GM18526 (cell line): Measurements from ENCODE around the gene BEST1.

Experiments
- POLR2A ChIP-seq: IDR thresholded peaks from 3 replicates; pipeline ENCODE4 v1.6.1; 2011; ENCODE audit not compliant: insufficient read length; ENCODE audit errors: extremely low read depth

BEST1 gene

GRCh38 chr11:61974766-61975631 is 24.8 kb downstream of the BEST1 start:
- no peak for TF ChIP-seq POLR2A

- TF ChIP-seq POLR2A, result no peak
These were observed 25.7 kb downstream of the BEST1 start for GRCh38 chr11:61975638-61976419.

- no peak for TF ChIP-seq POLR2A
These were observed 26.3 kb downstream of the BEST1 start for GRCh38 chr11:61976420-61976800.

GRCh38 chr11:61976813-61977475 is 26.8 kb downstream of the BEST1 start:
- no peak for TF ChIP-seq POLR2A

GRCh38 chr11:61978703-61979661 is 28.8 kb downstream of the BEST1 start:
- TF ChIP-seq POLR2A, result no peak

- TF ChIP-seq POLR2A, result no peak
These were observed 30.8 kb downstream of the BEST1 start for GRCh38 chr11:61980783-61981541.

GRCh38 chr11:61983419-61983818 is 33.3 kb downstream of the BEST1 start:
- TF ChIP-seq POLR2A, result no peak

GRCh38 chr11:61985869-61986268 is 35.7 kb downstream of the BEST1 start:
- TF ChIP-seq POLR2A, result no peak

GRCh38 chr11:61994981-61995380 is 44.8 kb downstream of the BEST1 start:
- no peak for TF ChIP-seq POLR2A

GRCh38 chr11:61996933-61997332 is 46.8 kb downstream of the BEST1 start:
- no peak for TF ChIP-seq POLR2A

- TF ChIP-seq POLR2A, result no peak
These were observed 49.2 kb downstream of the BEST1 start for GRCh38 chr11:61999141-61999975.

- no peak for TF ChIP-seq POLR2A
These were observed 50.6 kb downstream of the BEST1 start for GRCh38 chr11:62000539-62001446.
